OCI-LY3 (cell line): ENCODE data around the gene TNNI3K.

Experiments
- CTCF ChIP-seq: fragments of 200-600, 300-600 bp; sonication (generic); IDR thresholded peaks from 2 replicates; pipeline ENCODE4 v1.5.1; 2014; ENCODE audit warnings: antibody characterized with exemption, low read length, low read depth
- EZH2phosphoT487 ChIP-seq: fragments of 200-600 bp; shearing (Covaris generic); IDR thresholded peaks from 2 replicates; pipeline ENCODE4 v1.6.1; 2018; ENCODE audit warnings: antibody characterized with exemption, mixed run types, low read depth

GRCh38 chr1:74237035-74237434, 1.8 kb downstream of the TNNI3K start:
- no peak for TF ChIP-seq EZH2phosphoT487
- no peak for TF ChIP-seq CTCF
